Endothelial cell of umbilical vein (primary cell): ENCODE results near the gene ZNF148. TPM values are rescaled to one million over a fixed set of nuclear protein-coding genes. Genes with fewer than 3 reads are reported as not detected.

Source experiments
- BruUV-seq: library from RNA; stranded (reverse); fragments of 400-500 nt; replicated peaks from 2 replicates; lab custom pipeline; 2021; lab: Mats Ljungman, UMichigan
- CTCF ChIA-PET: fragments of 300-600, 350-600 bp; sonication (Branson Sonifier 250); formaldehyde crosslinking; loops from one replicate; lab custom pipeline; 2021; ENCODE audit warnings: antibody characterized with exemption, inconsistent platforms; lab: Charles Lee
- POLR2A ChIA-PET: fragments of 300-600, 350-600 bp; sonication (Branson Sonifier 250); formaldehyde crosslinking; loops from one replicate; lab custom pipeline; 2021; ENCODE audit warnings: antibody characterized with exemption, inconsistent platforms; lab: Charles Lee
- DNase-seq: peaks from one replicate; pipeline ENCODE4 v3.0.0-alpha.2; 2011; ENCODE audit warnings: low read depth, low spot score
- FAIRE-seq: peaks from 2 replicates; lab custom pipeline; 2011; peaks lifted over from hg19 to GRCh38; lab: Jason Lieb, UNC
- H2AFZ ChIP-seq: 2 replicates; pipeline ENCODE4 v1.6.0; 2012; ENCODE audit warnings: low read depth, low read length, control low read depth, inconsistent platforms
- H3K27ac ChIP-seq: 2 replicates; pipeline ENCODE4 v1.5.1; 2011; ENCODE audit warnings: low read depth, mild to moderate bottlenecking, control low read depth, low read length, moderate library complexity; ENCODE audit not compliant: insufficient read depth
- H3K27me3 ChIP-seq, 2 experiments: 2 replicates each; pipeline versions ENCODE4 v1.6.0 to v1.6.1; 2011; ENCODE audit warnings: low read length in 2 of 2, mixed read lengths in 1 of 2; ENCODE audit not compliant: control insufficient read depth in 2 of 2, insufficient read depth in 2 of 2
- H3K36me3 ChIP-seq, 2 experiments: 2 replicates in 1 of 2; 3 replicates in 1 of 2; pipeline ENCODE4 v1.5.1; 2011; ENCODE audit warnings: low read length in 2 of 2, mild to moderate bottlenecking in 1 of 2, moderate library complexity in 1 of 2; ENCODE audit not compliant: control insufficient read depth in 2 of 2, insufficient read depth in 2 of 2; ENCODE audit errors: extremely low read depth in 1 of 2
- H3K4me1 ChIP-seq: 3 replicates; pipeline ENCODE4 v1.5.1; 2011; ENCODE audit warnings: mild to moderate bottlenecking, low read length; ENCODE audit not compliant: control insufficient read depth, insufficient read depth; ENCODE audit errors: extremely low read depth
- H3K4me2 ChIP-seq: 2 replicates; pipeline ENCODE4 v1.6.1; 2011; ENCODE audit warnings: low read length, control low read depth, mixed read lengths; ENCODE audit not compliant: insufficient read depth
- H3K4me3 ChIP-seq, 3 experiments: fragments of 200-600 bp in 1 of 3; sonication (generic), shearing (Covaris generic) in 1 of 3; replicated peaks in 1 of 3; 2 replicates each; pipeline ENCODE4 v1.5.1; 2011 to 2016; ENCODE audit warnings: control low read depth in 3 of 3, low read length in 3 of 3, mild to moderate bottlenecking in 2 of 3, inconsistent platforms in 1 of 3, low read depth in 1 of 3, moderate library complexity in 1 of 3; ENCODE audit not compliant: insufficient read depth in 1 of 3
- H3K79me2 ChIP-seq: 2 replicates; pipeline ENCODE4 v1.6.0; 2012; ENCODE audit warnings: low read length, inconsistent platforms; ENCODE audit not compliant: control insufficient read depth, insufficient read depth
- H3K9ac ChIP-seq: replicated peaks from 2 replicates; pipeline ENCODE3; 2011; ENCODE audit warnings: low read length, control low read depth; ENCODE audit not compliant: insufficient read depth; ENCODE audit errors: extremely low read depth
- H3K9me1 ChIP-seq: replicated peaks from 3 replicates; pipeline ENCODE4 v1.6.0; 2011; ENCODE audit warnings: mild to moderate bottlenecking, low read length; ENCODE audit not compliant: control insufficient read depth, insufficient read depth; ENCODE audit errors: extremely low read depth
- H3K9me3 ChIP-seq: replicated peaks from 2 replicates; pipeline ENCODE4 v1.5.1; 2012; ENCODE audit warnings: low read length, inconsistent platforms; ENCODE audit not compliant: control insufficient read depth, insufficient read depth
- H4K20me1 ChIP-seq: replicated peaks from 2 replicates; pipeline ENCODE3; 2011; ENCODE audit warnings: mild to moderate bottlenecking, low read length; ENCODE audit not compliant: control insufficient read depth, insufficient read depth; ENCODE audit errors: extremely low read depth
- EZH2 ChIP-seq: IDR thresholded peaks from 2 replicates; pipeline ENCODE4 v1.6.1; 2012; ENCODE audit warnings: borderline replicate concordance, low read depth, mild to moderate bottlenecking, moderate library complexity, low read length, inconsistent platforms; ENCODE audit not compliant: severe bottlenecking
- FOS ChIP-seq: IDR thresholded peaks from 2 replicates; pipeline ENCODE4 v1.6.1; 2011; ENCODE audit warnings: mild to moderate bottlenecking, low read length, moderate library complexity, borderline replicate concordance; ENCODE audit not compliant: insufficient read depth
- GATA2 ChIP-seq: IDR thresholded peaks from 2 replicates; pipeline ENCODE4 v1.7.0; 2011; ENCODE audit warnings: low read depth, mild to moderate bottlenecking, moderate library complexity, mixed read lengths, low read length; ENCODE audit not compliant: insufficient read length, insufficient read depth
- JUN ChIP-seq: IDR thresholded peaks from 2 replicates; pipeline ENCODE4 v1.6.1; 2011; ENCODE audit warnings: borderline replicate concordance, low read depth; ENCODE audit not compliant: insufficient read length, insufficient read depth
- MYC ChIP-seq: IDR thresholded peaks from one replicate; pipeline ENCODE4 v1.6.1; 2011; ENCODE audit warnings: mild to moderate bottlenecking, low read depth, low read length
- POLR2A ChIP-seq: IDR thresholded peaks from 2 replicates; pipeline ENCODE4 v1.6.1; 2012; ENCODE audit warnings: low read depth, mild to moderate bottlenecking, control low read depth, low read length
- POLR2AphosphoS5 ChIP-seq: IDR thresholded peaks from 2 replicates; pipeline ENCODE4 v1.6.1; 2012; ENCODE audit warnings: low read depth, mild to moderate bottlenecking, control low read depth, low read length, moderate library complexity; ENCODE audit not compliant: insufficient read depth
- dilution Hi-C: fragments of 300-500 bp; cut with MboI; formaldehyde crosslinking; loops from one replicate; pipeline ENCODE4 v1.15.0; 2019; ENCODE audit warnings: low sequenced_read_pairs; ENCODE audit not compliant: extremely low pct_ligation_motif_present
- intact Hi-C: fragments of 100-400 bp; cut with micrococcal nuclease; formaldehyde crosslinking; loops from one replicate; pipeline ENCODE4 v1.10.0; 2022
- polyA plus RNA-seq, 4 experiments: library from polyadenylated mRNA; depleted of rRNA in 3 of 4; stranded (reverse) in 3 of 4; unstranded in 1 of 4; fragments of >200 nt; gene quantifications; 2 replicates each; pipeline versions ENCODE4 v1.2.1 to v1.2.3, GENCODE V29; 2011 to 2012; ENCODE audit warnings: missing spikeins in 1 of 4
- total RNA-seq: library from RNA; stranded (reverse); gene quantifications from 2 replicates; pipeline ENCODE4 v1.2.3, GENCODE V29; 2021
- TF ChIP-seq, protein P1 (sequence below): IDR thresholded peaks from 2 replicates; pipeline ENCODE4 v1.6.1; 2011; ENCODE audit not compliant: insufficient read depth, insufficient read length
- TF ChIP-seq, protein P2 (sequence below), 2 donors: IDR thresholded peaks; 1 replicate in 1 of 2; 2 replicates in 1 of 2; pipeline ENCODE4 v1.5.1; 2011; ENCODE audit warnings: low read length in 2 of 2, mild to moderate bottlenecking in 2 of 2, moderate library complexity in 2 of 2, control low read depth in 1 of 2, inconsistent platforms in 1 of 2, low read depth in 1 of 2; ENCODE audit not compliant: insufficient read depth in 1 of 2; ENCODE audit errors: extremely low read depth in 1 of 2

Gene ZNF148
- total and polyA plus RNA-seq, 2 donors (not counting 3 experiments of a cell fraction or from before 2014, with no cell fraction given): 8.0 to 41.3 TPM

DNA sequence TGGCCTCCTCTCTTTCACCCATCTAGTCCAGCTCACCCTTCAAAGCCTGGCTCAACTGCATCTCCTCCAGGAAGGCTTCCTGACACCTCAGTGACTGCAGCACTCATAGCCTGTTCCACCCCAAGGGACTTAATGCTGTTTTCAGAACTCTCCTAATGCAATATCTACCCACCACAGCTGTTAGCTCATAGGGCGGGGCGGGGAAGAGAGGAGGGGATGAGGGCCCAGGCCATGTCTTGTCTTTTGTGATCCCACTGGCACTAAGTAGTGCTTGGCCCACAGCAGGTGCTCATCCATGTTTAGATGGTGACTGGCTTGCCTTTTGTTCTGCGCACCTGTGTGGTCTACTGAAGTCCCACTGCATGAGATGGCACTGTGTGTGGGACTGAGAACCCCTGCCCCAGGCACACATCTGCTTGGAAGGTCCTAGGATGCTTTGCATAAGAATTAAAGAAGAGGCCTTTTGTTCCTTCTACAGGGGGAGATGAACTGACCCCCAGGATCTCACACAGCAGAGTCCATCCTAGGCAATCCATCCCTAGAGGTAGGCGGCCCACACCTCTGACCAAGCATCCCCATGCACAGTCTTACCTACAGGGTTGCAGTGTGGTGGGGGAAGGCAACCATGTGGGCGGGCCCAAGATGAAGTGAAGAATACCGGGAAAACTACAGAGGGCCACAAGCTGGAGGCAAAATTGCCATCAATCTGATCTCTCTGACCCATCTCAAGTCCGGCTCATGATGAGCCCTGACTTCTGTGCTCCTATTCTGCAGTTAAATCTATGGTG is 185.6 kb downstream of the ZNF148 start:
- CTCF ChIA-PET: no interaction called here

More for the DNA sequence above, 185.6 kb downstream of the ZNF148 start:
- no peaks in the 10 kb centered on the region for H4K20me1 ChIP-seq
- POLR2A ChIA-PET: no interaction called here
- no peak for FAIRE-seq
- no peak overlapping the region for H3K4me3 ChIP-seq
- H3K4me1 ChIP-seq: no peaks in the 10 kb centered on the region
- no peak overlapping the region for H3K4me2 ChIP-seq
- H3K27ac ChIP-seq: no peak overlapping the region
- DNase-seq: no peak
- peaks cover 0 to 7% of the 10 kb centered on the region in 2 experiments for H3K27me3 ChIP-seq
- no peaks in the 10 kb centered on the region for H3K79me2 ChIP-seq
- no peak for TF ChIP-seq FOS
- no peak for TF ChIP-seq JUN
- TF ChIP-seq, protein P1, sequence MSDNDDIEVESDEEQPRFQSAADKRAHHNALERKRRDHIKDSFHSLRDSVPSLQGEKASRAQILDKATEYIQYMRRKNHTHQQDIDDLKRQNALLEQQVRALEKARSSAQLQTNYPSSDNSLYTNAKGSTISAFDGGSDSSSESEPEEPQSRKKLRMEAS: no peak
- TF ChIP-seq POLR2A: no peak
- no peak for TF ChIP-seq POLR2AphosphoS5
- no peak for TF ChIP-seq GATA2
- TF ChIP-seq, protein P2, sequence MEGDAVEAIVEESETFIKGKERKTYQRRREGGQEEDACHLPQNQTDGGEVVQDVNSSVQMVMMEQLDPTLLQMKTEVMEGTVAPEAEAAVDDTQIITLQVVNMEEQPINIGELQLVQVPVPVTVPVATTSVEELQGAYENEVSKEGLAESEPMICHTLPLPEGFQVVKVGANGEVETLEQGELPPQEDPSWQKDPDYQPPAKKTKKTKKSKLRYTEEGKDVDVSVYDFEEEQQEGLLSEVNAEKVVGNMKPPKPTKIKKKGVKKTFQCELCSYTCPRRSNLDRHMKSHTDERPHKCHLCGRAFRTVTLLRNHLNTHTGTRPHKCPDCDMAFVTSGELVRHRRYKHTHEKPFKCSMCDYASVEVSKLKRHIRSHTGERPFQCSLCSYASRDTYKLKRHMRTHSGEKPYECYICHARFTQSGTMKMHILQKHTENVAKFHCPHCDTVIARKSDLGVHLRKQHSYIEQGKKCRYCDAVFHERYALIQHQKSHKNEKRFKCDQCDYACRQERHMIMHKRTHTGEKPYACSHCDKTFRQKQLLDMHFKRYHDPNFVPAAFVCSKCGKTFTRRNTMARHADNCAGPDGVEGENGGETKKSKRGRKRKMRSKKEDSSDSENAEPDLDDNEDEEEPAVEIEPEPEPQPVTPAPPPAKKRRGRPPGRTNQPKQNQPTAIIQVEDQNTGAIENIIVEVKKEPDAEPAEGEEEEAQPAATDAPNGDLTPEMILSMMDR (IDR thresholded peaks at IDR 0.05; ENCODE audit: extremely low read depth in 1 of 2, insufficient read depth in 1 of 2, low read depth in 1 of 2, low read length in 2 of 2): no peak
- no peak for TF ChIP-seq EZH2
- no peak for TF ChIP-seq MYC
- no peak overlapping the region for H2AFZ ChIP-seq
- H3K9me1 ChIP-seq: no peaks in the 10 kb centered on the region
- intact Hi-C loops (no loop called here), dilution Hi-C loops (no loop called here)
- H3K9me3 ChIP-seq: no peaks in the 10 kb centered on the region
- H3K36me3 ChIP-seq: no peaks in the 10 kb centered on the region
- no TSS peak for BruUV-seq
- H3K9ac ChIP-seq: no peak overlapping the region
